Choroid plexus epithelial cell (primary cell): ENCODE data around the gene P3R3URF.

Experiments used
- DNase-seq: peaks from one replicate; pipeline ENCODE4 v3.0.0-alpha.2; 2010; ENCODE audit warnings: low read depth
- H3K4me3 ChIP-seq: 2 replicates; pipeline ENCODE4 v1.5.1; 2011; ENCODE audit warnings: low read depth, mild to moderate bottlenecking, control low read depth, low read length, moderate library complexity
- CTCF ChIP-seq: conservative IDR thresholded peaks from 2 replicates; pipeline ENCODE4 v1.5.1; 2011; ENCODE audit warnings: low read depth, mild to moderate bottlenecking, control low read depth, inconsistent platforms, low read length, moderate library complexity

Gene P3R3URF

GRCh38 chr1:46132529-46133180 lies 43.6 kb downstream of the P3R3URF start, which contains the start of gene PIK3R3:
Gene PIK3R3 (minus strand): TSS chr1:46132629. CDS start chr1:46131952, 677 bp downstream.
- TF ChIP-seq CTCF = no peak
- peak within 1 kb of the TSS; percentile 75 for H3K4me3 ChIP-seq
- peak; percentile 100 for DNase-seq

- no peak for TF ChIP-seq CTCF
- peak overlapping the region; percentile 74 for H3K4me3 ChIP-seq
- DNase-seq = peak; percentile 44
Observed at GRCh38 chr1:46131712-46132528, 44.4 kb downstream of the P3R3URF start.

- H3K4me3 ChIP-seq = peak overlapping the region; percentile 74
- TF ChIP-seq CTCF = no peak
Observed at GRCh38 chr1:46131093-46131492, 45.2 kb downstream of the P3R3URF start.

GRCh38 chr1:46130606-46131005 lies 45.7 kb downstream of the P3R3URF start:
- DNase-seq = no peak
- H3K4me3 ChIP-seq = peak overlapping the region; percentile 74
- TF ChIP-seq CTCF = no peak

More at GRCh38 chr1:46131093-46131492, 45.2 kb downstream of the P3R3URF start:
- DNase-seq = peak; percentile 34

GRCh38 chr1:46130121-46130520 lies 46.2 kb downstream of the P3R3URF start:
- DNase-seq = no peak
- peak overlapping the region; percentile 74 for H3K4me3 ChIP-seq
- TF ChIP-seq CTCF = no peak

- TF ChIP-seq CTCF = no peak
- H3K4me3 ChIP-seq = no peak overlapping the region
Observed at GRCh38 chr1:46128344-46128743, 47.9 kb downstream of the P3R3URF start.

More at GRCh38 chr1:46128344-46128743, 47.9 kb downstream of the P3R3URF start:
- peak; percentile 31 for DNase-seq
